A549 (cell line): ENCODE data around the gene NOL3.

Experiments used
- EP300 ChIP-seq, 2 experiments: fragments of >200 bp; sonication (Bioruptor Twin); formaldehyde crosslinking; IDR thresholded peaks; 2 replicates in 1 of 2; 3 replicates in 1 of 2; pipeline ENCODE4 v1.6.1; 2016 to 2017
- HMGXB4 ChIP-seq: fragments of 250-450 bp; sonication (Bioruptor Pico); IDR thresholded peaks from 2 replicates; pipeline ENCODE4 v1.5.0; 2021; ENCODE audit warnings: mild to moderate bottlenecking, moderate library complexity, borderline replicate concordance
- POLR2A ChIP-seq: IDR thresholded peaks from 2 replicates; pipeline ENCODE4 v1.6.1; 2012; ENCODE audit warnings: mild to moderate bottlenecking, low read length
- RCOR1 ChIP-seq: fragments of 150-350 bp; IDR thresholded peaks from 2 replicates; pipeline ENCODE4 v1.6.1; 2014; ENCODE audit warnings: antibody characterized with exemption, low read length, low read depth
- ZNF302 ChIP-seq: fragments of 250-450 bp; sonication (Bioruptor Pico); IDR thresholded peaks from 2 replicates; pipeline ENCODE4 v1.9.0; 2021; ENCODE audit warnings: inconsistent platforms, mild to moderate bottlenecking, moderate library complexity
- TF ChIP-seq, protein P1 (sequence below): fragments of >200 bp; sonication (Bioruptor Twin); formaldehyde crosslinking; IDR thresholded peaks from 3 replicates; pipeline ENCODE4 v1.5.1; 2016

- TF ChIP-seq, protein P1, sequence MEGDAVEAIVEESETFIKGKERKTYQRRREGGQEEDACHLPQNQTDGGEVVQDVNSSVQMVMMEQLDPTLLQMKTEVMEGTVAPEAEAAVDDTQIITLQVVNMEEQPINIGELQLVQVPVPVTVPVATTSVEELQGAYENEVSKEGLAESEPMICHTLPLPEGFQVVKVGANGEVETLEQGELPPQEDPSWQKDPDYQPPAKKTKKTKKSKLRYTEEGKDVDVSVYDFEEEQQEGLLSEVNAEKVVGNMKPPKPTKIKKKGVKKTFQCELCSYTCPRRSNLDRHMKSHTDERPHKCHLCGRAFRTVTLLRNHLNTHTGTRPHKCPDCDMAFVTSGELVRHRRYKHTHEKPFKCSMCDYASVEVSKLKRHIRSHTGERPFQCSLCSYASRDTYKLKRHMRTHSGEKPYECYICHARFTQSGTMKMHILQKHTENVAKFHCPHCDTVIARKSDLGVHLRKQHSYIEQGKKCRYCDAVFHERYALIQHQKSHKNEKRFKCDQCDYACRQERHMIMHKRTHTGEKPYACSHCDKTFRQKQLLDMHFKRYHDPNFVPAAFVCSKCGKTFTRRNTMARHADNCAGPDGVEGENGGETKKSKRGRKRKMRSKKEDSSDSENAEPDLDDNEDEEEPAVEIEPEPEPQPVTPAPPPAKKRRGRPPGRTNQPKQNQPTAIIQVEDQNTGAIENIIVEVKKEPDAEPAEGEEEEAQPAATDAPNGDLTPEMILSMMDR = no peak
- no peak for TF ChIP-seq RCOR1
- TF ChIP-seq EP300 (IDR thresholded peaks at IDR 0.05) = no peak
- no peak for TF ChIP-seq HMGXB4 (CRISPR knock-in tag)
- no peak for TF ChIP-seq POLR2A
- no peak for TF ChIP-seq ZNF302
Observed at GRCh38 chr16:67149276-67150046, 20.9 kb upstream of the NOL3 start.
